ENCODE measurements around the gene TMCO4.

GRCh38 chr1:19758227-19758830, 41.4 kb downstream of the TMCO4 start:
- no peak for TF ChIP-seq POLR2A (IDR thresholded peaks at IDR 0.05; ENCODE audit: low read length)
- TF ChIP-seq GATA1 (IDR thresholded peaks at IDR 0.05; ENCODE audit: low read depth, low read length): no peak

All from erythroblast (primary cell).